GOT3 (cell line): ENCODE measurements around the gene ZNF382.

Experiments
- DNase-seq: peaks from one replicate; lab custom pipeline; 2025; ENCODE audit warnings: mixed read lengths; lab: John Stamatoyannopoulos, UW

The ZNF382 gene

DNA sequence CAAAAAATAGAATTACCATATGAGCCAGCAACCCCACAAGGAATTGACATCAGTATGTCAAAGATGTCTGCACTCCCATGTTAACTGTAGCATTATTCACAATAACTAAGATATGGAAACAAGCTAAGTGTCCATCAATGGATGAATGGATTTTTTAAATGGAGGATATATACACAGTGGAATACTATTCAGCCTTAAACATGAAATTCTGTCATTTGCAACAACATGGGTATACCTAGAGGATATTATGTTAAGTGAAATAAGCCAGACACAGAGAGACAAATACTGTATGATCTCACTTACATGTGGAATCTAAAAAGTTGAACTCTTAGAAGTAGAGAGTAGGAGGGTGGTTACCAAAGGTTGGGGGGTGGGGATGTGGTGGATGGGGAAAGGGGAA lies 74.3 kb downstream of the ZNF382 start:
- no peak for DNase-seq
